Fibroblast of skin of scalp (primary cell): ENCODE measurements around the gene TBCE.
"Not testable (repeated sequence)": the region's sequence is repeated elsewhere in the genome, so short reads cannot be mapped to it uniquely, and the experiment has no call there.

ENCODE experiments used
- DNase-seq: peaks from one replicate; pipeline ENCODE4 v3.0.0-alpha.2; 2013

TBCE gene

GRCh38 chr1:235357485-235358373 lies 9.5 kb upstream of the TBCE start:
- DNase-seq: no peak

GRCh38 chr1:235358899-235359298 lies 8.3 kb upstream of the TBCE start:
- no peak for DNase-seq

GRCh38 chr1:235364189-235364588 lies 3.0 kb upstream of the TBCE start:
- not testable (repeated sequence) for DNase-seq

GRCh38 chr1:235366286-235366685 lies 941 bp upstream of the TBCE start:
- no peak for DNase-seq

GRCh38 chr1:235368428-235368827 lies 1.2 kb downstream of the TBCE start:
- no peak for DNase-seq

- DNase-seq: no peak
These were observed 2.6 kb downstream of the TBCE start for GRCh38 chr1:235369802-235370201.

- DNase-seq: no peak
These were observed 8.8 kb downstream of the TBCE start for GRCh38 chr1:235375919-235376605.

- DNase-seq: not testable (repeated sequence)
These were observed 11.0 kb downstream of the TBCE start for GRCh38 chr1:235378134-235378735.

- DNase-seq: not testable (repeated sequence)
These were observed 14.9 kb downstream of the TBCE start for GRCh38 chr1:235381955-235382739.

GRCh38 chr1:235385633-235386032 lies 18.4 kb downstream of the TBCE start:
- not testable (repeated sequence) for DNase-seq

GRCh38 chr1:235391874-235392273 lies 24.6 kb downstream of the TBCE start:
- peak; percentile 50 for DNase-seq

- DNase-seq: peak; percentile 98
These were observed 30.5 kb downstream of the TBCE start for GRCh38 chr1:235397733-235398132.

GRCh38 chr1:235399661-235400060 lies 32.4 kb downstream of the TBCE start:
- DNase-seq: no peak

GRCh38 chr1:235401251-235401650 lies 34.0 kb downstream of the TBCE start:
- DNase-seq: peak; percentile 65

- no peak for DNase-seq
These were observed 35.4 kb downstream of the TBCE start for GRCh38 chr1:235402457-235403200.

- no peak for DNase-seq
These were observed 36.4 kb downstream of the TBCE start for GRCh38 chr1:235403593-235403992.

- peak; percentile 28 for DNase-seq
These were observed 37.0 kb downstream of the TBCE start for GRCh38 chr1:235404190-235404589.

GRCh38 chr1:235407419-235407818 lies 40.2 kb downstream of the TBCE start:
- DNase-seq: no peak

GRCh38 chr1:235408503-235408960 lies 41.3 kb downstream of the TBCE start:
- DNase-seq: no peak

GRCh38 chr1:235409042-235409820 lies 42.0 kb downstream of the TBCE start:
- DNase-seq: no peak

- no peak for DNase-seq
These were observed 43.2 kb downstream of the TBCE start for GRCh38 chr1:235410467-235410866.
